Ramos (cell line): ENCODE data around the gene BAZ1A.
"Not testable (repeated sequence)": the region's sequence is repeated elsewhere in the genome, so short reads cannot be mapped to it uniquely, and the experiment has no call there.

Source experiments
- in situ Hi-C: fragments of 300-500 bp; cut with MboI; formaldehyde crosslinking; loops from one replicate; pipeline ENCODE4 v1.14.3; 2022; ENCODE audit warnings: low sequenced_read_pairs; ENCODE audit not compliant: unreplicated experiment

Gene BAZ1A

GRCh38 chr14:34857689-34858449 lies 17.3 kb downstream of the BAZ1A start:
- in situ Hi-C loops, result no loop called here

- in situ Hi-C loops, result no loop called here
Observed at GRCh38 chr14:34853041-34853440, 22.1 kb downstream of the BAZ1A start.

GRCh38 chr14:34851395-34851794 lies 23.8 kb downstream of the BAZ1A start:
- in situ Hi-C loops, result no loop called here

GRCh38 chr14:34845869-34846268 lies 29.3 kb downstream of the BAZ1A start:
- in situ Hi-C loops, result no loop called here

- in situ Hi-C loops, result no loop called here
Observed at GRCh38 chr14:34843011-34843554, 32.1 kb downstream of the BAZ1A start.

GRCh38 chr14:34837801-34838322 lies 37.3 kb downstream of the BAZ1A start:
- in situ Hi-C loops, result no loop called here

GRCh38 chr14:34835312-34835711 lies 39.8 kb downstream of the BAZ1A start:
- in situ Hi-C loops, result no loop called here

GRCh38 chr14:34833549-34834523 lies 41.3 kb downstream of the BAZ1A start:
- in situ Hi-C loops, result no loop called here

GRCh38 chr14:34826661-34827060 lies 48.5 kb downstream of the BAZ1A start:
- in situ Hi-C loops, result no loop called here

GRCh38 chr14:34824826-34825225 lies 50.3 kb downstream of the BAZ1A start:
- in situ Hi-C loops, result no loop called here

- in situ Hi-C loops, result no loop called here
Observed at GRCh38 chr14:34824256-34824655, 50.9 kb downstream of the BAZ1A start.

GRCh38 chr14:34817768-34818167 lies 57.4 kb downstream of the BAZ1A start:
- in situ Hi-C loops, result no loop called here

- in situ Hi-C loops, result no loop called here
Observed at GRCh38 chr14:34810028-34810427, 65.1 kb downstream of the BAZ1A start.

- in situ Hi-C loops, result no loop called here
Observed at GRCh38 chr14:34806257-34806656, 68.9 kb downstream of the BAZ1A start.

- in situ Hi-C loops, result no loop called here
Observed at GRCh38 chr14:34804933-34805332, 70.2 kb downstream of the BAZ1A start.

- in situ Hi-C loops, result not testable (repeated sequence)
Observed at GRCh38 chr14:34798861-34799260, 76.3 kb downstream of the BAZ1A start.

GRCh38 chr14:34797747-34798583 lies 77.2 kb downstream of the BAZ1A start:
- in situ Hi-C loops, result no loop called here

- in situ Hi-C loops, result no loop called here
Observed at GRCh38 chr14:34796902-34797301, 78.3 kb downstream of the BAZ1A start.

- in situ Hi-C loops, result no loop called here
Observed at GRCh38 chr14:34794941-34795340, 80.2 kb downstream of the BAZ1A start.

GRCh38 chr14:34794217-34794616 lies 80.9 kb downstream of the BAZ1A start:
- in situ Hi-C loops, result no loop called here
